GM13976 (cell line): Measurements from ENCODE around the gene CCNH.

Source experiments
- DNase-seq: peaks from one replicate; pipeline ENCODE4 v3.0.0; 2012; ENCODE audit warnings: low spot score
- in situ Hi-C: fragments of 300-500 bp; cut with MboI; formaldehyde crosslinking; loops from one replicate; pipeline ENCODE4 v1.12.0; 2022; ENCODE audit warnings: low sequenced_read_pairs, mixed read lengths, inconsistent platforms; ENCODE audit not compliant: unreplicated experiment
- TF ChIP-seq, protein P1 (sequence below): IDR thresholded peaks from 2 replicates; pipeline ENCODE4 v1.5.1; 2012; ENCODE audit warnings: borderline replicate concordance, mild to moderate bottlenecking; ENCODE audit not compliant: insufficient read depth; ENCODE audit errors: extremely low read depth, missing control alignments, control extremely low read depth

CCNH gene

DNA sequence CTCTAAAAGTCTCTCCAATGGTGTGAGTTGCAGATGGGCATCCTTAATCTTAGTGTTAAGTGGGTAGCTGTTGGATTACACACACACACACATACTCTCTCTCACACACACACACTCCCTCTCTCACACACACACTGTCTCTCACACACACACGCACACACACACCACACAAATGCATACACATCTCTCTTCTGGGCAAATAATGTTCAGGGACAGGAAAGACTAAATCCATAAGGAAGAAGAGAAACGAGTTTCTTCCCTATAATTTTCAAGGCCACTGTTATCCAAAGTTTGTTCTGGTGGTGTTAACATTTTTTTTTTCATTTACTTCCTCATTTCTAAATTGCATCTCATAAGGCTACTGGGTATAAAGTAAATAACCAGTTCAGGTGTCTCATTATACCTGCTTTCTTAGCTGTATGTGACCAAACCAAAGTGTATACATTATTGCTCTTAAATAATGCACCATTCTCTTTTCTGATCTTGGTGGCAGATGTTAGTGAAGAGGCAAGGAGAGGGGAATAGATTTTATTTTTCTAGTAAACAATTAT, 22.5 kb upstream of the CCNH start:
- in situ Hi-C loops: no loop called here
- no peak for DNase-seq
- TF ChIP-seq, protein P1, sequence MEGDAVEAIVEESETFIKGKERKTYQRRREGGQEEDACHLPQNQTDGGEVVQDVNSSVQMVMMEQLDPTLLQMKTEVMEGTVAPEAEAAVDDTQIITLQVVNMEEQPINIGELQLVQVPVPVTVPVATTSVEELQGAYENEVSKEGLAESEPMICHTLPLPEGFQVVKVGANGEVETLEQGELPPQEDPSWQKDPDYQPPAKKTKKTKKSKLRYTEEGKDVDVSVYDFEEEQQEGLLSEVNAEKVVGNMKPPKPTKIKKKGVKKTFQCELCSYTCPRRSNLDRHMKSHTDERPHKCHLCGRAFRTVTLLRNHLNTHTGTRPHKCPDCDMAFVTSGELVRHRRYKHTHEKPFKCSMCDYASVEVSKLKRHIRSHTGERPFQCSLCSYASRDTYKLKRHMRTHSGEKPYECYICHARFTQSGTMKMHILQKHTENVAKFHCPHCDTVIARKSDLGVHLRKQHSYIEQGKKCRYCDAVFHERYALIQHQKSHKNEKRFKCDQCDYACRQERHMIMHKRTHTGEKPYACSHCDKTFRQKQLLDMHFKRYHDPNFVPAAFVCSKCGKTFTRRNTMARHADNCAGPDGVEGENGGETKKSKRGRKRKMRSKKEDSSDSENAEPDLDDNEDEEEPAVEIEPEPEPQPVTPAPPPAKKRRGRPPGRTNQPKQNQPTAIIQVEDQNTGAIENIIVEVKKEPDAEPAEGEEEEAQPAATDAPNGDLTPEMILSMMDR: no peak

DNA sequence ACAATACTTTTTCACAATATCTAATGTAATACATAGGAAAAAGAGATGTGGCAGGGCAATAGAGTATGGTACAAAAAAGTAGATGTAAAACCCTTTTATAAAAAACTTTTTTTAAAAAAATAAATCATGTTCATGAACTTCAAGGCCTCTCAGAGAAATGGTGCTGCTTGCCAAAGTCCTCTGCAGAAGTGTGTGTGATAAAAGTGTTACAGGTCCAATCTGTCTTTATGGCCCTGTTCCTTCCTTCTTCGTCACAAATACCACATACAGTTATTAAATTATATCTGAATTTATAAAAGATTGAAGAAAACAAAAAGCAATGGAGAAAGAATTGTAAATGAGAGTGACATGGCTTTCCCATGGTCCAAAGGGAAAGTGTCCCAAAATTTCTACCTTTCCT, 21.7 kb upstream of the CCNH start:
- in situ Hi-C loops: no loop called here

DNA sequence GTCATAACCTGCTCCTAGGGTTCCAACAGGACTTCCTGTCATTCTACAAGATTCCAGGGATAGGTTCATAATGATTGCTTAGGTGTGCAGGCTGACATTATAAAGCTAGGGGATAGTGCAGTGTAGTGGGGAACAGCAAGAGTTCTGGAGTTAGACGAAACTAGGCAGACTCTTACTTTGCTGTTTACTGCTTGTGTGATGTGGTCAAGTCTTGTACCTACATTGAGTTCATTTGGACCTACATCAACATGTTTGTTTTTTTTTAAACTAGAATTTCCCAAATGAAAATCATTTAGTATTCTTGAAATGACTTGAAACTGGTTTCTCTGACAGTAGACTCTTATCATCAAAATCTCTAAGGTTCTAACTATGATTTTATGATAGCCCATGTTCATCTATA, 21.2 kb upstream of the CCNH start:
- TF ChIP-seq, protein P1: no peak
- in situ Hi-C loops: no loop called here
- no peak for DNase-seq

More for the DNA sequence above, 21.7 kb upstream of the CCNH start:
- DNase-seq: no peak
- TF ChIP-seq, protein P1: no peak

DNA sequence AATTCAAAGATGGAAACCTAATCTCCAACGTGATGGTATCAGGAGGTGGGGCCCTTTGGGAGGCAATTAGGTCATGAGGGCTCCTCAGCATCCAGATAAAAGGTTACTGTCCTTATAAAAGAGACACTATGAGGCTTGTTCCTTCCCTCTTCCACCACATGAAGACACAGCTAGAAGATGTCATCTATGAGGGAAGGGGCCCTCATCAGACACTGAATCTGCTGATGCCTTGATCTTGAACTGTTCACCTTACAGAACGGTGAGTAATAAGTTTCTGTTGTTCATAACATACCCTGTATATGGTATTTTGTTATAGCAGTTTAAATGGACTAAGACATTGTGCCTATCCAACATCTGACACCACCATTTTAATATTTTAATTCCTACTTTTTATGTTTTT, 19.7 kb upstream of the CCNH start:
- DNase-seq: no peak
- TF ChIP-seq, protein P1: no peak
- in situ Hi-C loops: no loop called here

DNA sequence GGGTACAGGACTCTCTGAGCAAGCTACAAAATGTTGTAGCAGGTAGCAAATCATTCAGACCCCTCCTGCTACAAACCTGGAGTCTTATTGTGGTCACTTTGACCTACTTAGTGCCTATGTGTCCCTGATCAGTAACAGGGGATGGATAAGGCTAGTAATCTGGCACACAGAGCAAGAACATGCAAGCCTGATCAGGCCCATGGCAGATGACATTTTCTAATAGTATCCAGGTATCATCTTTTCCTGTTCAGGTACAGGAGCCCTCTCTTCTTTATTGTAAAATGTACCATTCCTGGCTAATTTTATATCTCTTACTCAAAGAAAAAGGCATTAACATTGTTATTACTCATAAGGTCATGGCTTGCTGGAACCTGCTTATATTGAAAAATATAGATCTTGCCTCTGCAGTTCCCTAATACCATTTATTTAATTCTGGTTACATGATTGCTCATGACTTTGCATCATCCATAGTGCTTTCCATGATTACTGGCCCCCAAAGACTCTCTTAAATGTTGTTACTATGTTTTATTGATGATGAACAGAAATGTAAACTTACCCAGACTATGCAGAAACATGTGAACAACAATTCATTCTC, 18.2 kb upstream of the CCNH start:
- TF ChIP-seq, protein P1: no peak
- in situ Hi-C loops: no loop called here
- DNase-seq: no peak

DNA sequence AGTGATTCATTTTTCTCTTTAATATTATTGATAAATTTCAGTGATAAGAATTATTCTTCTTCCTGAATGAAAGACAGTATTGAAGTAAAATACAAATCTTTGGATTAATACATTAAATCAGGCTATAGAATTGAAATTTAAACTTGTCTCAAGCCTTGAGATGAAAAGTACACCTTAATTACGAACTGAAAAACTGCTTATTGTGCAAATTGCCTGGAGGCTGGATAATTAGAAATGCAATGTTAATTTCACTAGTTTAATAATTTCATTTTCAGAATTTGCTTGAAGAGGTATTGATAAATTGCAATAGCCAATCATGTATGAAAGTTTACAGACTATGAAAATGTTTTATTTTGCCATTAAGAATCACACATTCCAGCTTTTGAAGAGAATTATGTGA, 11.0 kb upstream of the CCNH start:
- no peak for DNase-seq
- TF ChIP-seq, protein P1: no peak
- in situ Hi-C loops: no loop called here
